ENCODE measurements around the gene CEPT1.

The CEPT1 gene

DNA sequence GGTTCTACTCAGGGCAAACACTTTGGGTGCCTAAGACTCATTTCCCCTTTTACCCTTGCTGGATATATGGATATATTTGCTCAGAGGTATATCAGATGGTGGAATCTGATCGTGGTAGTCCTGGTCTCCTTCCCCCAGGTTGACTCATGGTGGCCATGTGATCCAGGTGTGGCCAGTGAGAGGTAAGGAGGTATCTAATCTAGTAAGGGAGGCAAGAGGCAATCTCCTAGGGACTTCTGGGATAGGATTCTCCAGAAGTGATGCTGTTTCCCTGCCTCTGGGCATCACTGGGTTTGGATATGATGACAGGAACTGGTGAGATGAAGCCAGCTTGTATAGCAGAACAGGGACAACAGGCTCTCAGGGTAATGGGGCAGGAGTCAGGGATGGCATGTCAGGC, 68.9 kb downstream of the CEPT1 start:
- DNase-seq (ENCODE audit: low read depth): no peak
- TF ChIP-seq, protein P1, sequence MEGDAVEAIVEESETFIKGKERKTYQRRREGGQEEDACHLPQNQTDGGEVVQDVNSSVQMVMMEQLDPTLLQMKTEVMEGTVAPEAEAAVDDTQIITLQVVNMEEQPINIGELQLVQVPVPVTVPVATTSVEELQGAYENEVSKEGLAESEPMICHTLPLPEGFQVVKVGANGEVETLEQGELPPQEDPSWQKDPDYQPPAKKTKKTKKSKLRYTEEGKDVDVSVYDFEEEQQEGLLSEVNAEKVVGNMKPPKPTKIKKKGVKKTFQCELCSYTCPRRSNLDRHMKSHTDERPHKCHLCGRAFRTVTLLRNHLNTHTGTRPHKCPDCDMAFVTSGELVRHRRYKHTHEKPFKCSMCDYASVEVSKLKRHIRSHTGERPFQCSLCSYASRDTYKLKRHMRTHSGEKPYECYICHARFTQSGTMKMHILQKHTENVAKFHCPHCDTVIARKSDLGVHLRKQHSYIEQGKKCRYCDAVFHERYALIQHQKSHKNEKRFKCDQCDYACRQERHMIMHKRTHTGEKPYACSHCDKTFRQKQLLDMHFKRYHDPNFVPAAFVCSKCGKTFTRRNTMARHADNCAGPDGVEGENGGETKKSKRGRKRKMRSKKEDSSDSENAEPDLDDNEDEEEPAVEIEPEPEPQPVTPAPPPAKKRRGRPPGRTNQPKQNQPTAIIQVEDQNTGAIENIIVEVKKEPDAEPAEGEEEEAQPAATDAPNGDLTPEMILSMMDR (conservative IDR thresholded peaks at IDR 0.05; ENCODE audit: control insufficient read depth, insufficient read depth, low read depth, low read length): no peak
- no peak overlapping the region for H3K4me3 ChIP-seq (ENCODE audit: control insufficient read depth, low read depth, low read length)

DNA sequence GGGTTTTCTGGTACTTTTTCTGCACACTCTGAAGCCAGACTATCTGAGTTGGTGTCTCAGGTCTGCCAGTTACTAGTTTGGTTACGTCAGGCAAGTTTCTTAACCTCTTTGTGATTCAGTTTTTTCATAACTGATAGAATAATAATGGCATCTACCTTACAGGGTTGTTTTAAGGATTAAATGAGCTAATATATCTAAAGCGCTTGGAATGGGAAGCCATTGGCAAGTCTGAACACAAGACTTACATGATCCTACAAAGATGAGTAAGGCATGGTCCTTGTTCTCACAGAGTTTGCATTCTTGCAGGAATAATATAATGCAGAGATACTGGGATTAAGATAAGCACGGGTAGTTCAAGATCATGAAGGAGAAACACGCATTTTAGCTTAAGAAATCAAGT, 69.6 kb downstream of the CEPT1 start:
- TF ChIP-seq, protein P1 (conservative IDR thresholded peaks at IDR 0.05; ENCODE audit: control insufficient read depth, insufficient read depth, low read depth, low read length): no peak
- H3K4me3 ChIP-seq (ENCODE audit: control insufficient read depth, low read depth, low read length): no peak overlapping the region
- DNase-seq (ENCODE audit: low read depth): no peak

DNA sequence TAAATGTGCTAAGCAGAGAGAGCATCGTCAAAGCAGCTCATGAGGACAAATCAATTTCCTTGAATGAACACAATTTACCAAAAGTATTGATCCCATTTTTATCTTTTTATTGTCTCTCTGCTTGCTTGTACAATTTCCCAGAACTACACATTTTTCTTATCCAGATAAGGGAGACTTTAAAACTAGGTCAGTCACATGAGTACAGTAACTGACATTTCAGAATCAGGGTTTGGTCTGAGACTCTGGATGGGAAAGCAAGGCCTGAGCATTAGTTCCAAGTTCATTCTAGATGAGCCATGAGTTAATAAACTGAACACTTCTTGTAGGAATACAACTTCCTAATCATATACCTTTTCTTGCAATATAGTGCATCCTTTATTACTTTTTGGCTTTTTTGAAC, 71.9 kb downstream of the CEPT1 start:
- TF ChIP-seq, protein P1 (conservative IDR thresholded peaks at IDR 0.05; ENCODE audit: control insufficient read depth, insufficient read depth, low read depth, low read length): no peak
- DNase-seq (ENCODE audit: low read depth): no peak
- no peak overlapping the region for H3K4me3 ChIP-seq (ENCODE audit: control insufficient read depth, low read depth, low read length)

DNA sequence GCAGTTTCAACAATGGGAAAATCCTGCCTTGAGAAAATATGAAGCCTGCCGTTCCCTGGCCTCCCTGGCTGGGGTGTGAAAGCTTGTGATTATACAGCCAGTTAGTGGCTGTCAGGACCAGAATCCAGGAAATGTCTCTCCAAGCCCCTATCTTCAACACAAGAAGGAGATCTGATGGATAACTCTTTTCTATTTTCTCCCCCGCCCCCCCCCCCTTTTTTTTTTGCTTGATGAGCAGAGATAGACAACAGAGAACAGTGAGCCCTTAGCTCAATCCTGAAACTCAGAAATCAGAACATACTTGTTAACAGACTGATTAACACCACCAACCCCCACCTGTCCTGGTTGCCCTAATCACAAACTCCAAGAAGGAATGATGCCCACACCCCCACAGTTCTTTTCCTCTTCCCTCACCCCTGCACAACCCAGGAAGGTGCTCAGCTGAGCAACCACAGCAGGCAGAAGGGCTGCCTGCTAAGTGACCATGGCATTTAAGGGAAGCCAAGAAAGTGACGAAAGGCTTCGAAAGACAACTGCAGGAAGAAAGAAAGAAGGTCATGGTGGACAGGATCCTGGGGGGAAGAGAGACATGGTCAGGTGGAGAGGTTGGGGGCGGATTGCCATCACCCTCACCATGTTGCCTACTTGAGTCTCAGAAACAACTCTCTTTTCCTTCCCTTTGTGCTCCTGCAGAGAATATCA, 72.8 kb downstream of the CEPT1 start:
- no peak overlapping the region for H3K4me3 ChIP-seq (ENCODE audit: control insufficient read depth, low read depth, low read length)
- TF ChIP-seq, protein P1 (conservative IDR thresholded peaks at IDR 0.05; ENCODE audit: control insufficient read depth, insufficient read depth, low read depth, low read length): no peak
- DNase-seq (ENCODE audit: low read depth): no peak

DNA sequence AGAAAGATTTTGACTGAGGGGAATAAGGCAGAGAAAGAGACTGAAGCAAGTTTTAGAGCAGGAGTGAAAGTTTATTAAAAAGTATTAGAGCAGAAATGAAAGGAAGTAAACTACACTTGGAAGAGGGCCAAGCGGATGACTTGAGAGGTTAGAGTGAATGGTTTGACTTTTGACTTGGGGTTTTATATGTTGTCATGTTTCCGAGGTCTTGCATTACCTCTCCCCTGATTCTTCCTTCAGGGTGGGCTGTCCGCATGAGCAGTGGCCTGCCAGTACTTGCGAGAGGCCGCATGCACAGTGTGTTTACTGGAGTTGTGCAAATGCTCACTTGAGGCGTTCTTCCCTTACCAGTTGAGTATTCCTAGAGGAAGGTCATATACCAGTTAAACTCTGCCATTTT, 73.4 kb downstream of the CEPT1 start:
- no peak for DNase-seq (ENCODE audit: low read depth)
- TF ChIP-seq, protein P1 (conservative IDR thresholded peaks at IDR 0.05; ENCODE audit: control insufficient read depth, insufficient read depth, low read depth, low read length): no peak
- H3K4me3 ChIP-seq (ENCODE audit: control insufficient read depth, low read depth, low read length): no peak overlapping the region

DNA sequence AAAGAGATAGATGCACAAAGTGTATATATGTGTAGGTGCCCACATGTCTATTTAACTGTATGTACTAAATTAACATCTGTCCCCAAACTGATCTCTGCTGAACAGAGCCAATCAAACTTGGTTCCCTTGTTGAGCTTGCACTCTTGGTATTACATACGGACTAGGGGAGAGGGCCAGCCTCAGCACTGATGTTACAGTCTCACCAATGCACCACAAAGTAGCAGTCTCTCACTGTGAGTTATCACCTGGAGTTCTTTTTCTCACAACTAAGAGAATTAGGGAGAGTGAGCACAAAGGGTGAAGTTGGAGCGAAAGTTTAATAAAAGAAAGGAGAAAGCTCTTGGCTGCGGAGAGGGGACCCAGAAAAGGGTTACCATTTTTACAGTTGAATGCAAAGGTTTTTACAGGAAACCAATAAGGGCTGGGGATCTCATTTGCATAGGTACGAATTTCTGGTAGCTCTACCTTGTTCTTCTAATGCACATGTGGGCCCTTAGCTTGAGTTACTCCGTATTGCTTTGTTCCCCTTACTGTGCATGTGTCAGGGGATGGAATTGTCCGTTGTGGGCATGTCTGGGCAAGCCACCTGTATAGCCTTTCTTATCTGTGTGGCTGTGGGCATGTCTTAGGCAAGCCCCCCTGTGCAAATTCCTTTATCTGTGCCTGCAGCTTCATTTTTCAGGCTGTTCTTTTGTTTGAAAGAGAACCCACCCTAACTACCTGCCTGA, 74.2 kb downstream of the CEPT1 start:
- TF ChIP-seq, protein P1 (conservative IDR thresholded peaks at IDR 0.05; ENCODE audit: control insufficient read depth, insufficient read depth, low read depth, low read length): no peak
- no peak overlapping the region for H3K4me3 ChIP-seq (ENCODE audit: control insufficient read depth, low read depth, low read length)
- no peak for DNase-seq (ENCODE audit: low read depth)

Measured in fibroblast of mammary gland (primary cell).